Measurements from ENCODE around the gene CSRNP2. TPM values are rescaled to one million over a fixed set of nuclear protein-coding genes. Genes with fewer than 3 reads are reported as not detected.

CSRNP2 gene
- total RNA-seq, 1 donor from 2014 or later, result 36.6 TPM

DNA sequence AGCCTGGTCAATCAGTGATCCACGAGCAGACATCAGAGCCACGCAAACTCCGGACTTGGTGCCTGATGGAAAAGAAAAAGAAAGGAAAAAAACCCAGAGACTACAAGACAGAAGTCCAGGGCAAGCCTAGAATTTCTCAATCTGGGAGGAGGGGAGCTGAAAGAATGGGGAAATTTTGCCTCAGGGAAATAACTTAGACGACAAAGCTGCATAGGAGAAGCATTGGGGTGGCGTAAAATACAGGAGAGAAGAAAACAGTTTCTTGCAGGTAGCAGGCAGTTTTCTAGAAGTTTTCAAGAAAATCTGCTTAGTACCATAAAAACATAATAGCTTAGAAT is 54.6 kb downstream of the CSRNP2 start:
- no peaks in the 10 kb centered on the region for H3K36me3 ChIP-seq (ENCODE audit: control insufficient read depth, insufficient read depth, low read length)
- TF ChIP-seq, protein P1, sequence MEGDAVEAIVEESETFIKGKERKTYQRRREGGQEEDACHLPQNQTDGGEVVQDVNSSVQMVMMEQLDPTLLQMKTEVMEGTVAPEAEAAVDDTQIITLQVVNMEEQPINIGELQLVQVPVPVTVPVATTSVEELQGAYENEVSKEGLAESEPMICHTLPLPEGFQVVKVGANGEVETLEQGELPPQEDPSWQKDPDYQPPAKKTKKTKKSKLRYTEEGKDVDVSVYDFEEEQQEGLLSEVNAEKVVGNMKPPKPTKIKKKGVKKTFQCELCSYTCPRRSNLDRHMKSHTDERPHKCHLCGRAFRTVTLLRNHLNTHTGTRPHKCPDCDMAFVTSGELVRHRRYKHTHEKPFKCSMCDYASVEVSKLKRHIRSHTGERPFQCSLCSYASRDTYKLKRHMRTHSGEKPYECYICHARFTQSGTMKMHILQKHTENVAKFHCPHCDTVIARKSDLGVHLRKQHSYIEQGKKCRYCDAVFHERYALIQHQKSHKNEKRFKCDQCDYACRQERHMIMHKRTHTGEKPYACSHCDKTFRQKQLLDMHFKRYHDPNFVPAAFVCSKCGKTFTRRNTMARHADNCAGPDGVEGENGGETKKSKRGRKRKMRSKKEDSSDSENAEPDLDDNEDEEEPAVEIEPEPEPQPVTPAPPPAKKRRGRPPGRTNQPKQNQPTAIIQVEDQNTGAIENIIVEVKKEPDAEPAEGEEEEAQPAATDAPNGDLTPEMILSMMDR (IDR thresholded peaks at IDR 0.05; ENCODE audit: insufficient read depth, low read length, poor library complexity, severe bottlenecking), result no peak
- H3K27me3 ChIP-seq (ENCODE audit: control insufficient read depth, insufficient read depth, low read length), result no peaks in the 10 kb centered on the region
- H3K4me3 ChIP-seq (ENCODE audit: low read depth, low read length), result no peak overlapping the region
- no peak for DNase-seq (ENCODE audit: low read depth)

DNA sequence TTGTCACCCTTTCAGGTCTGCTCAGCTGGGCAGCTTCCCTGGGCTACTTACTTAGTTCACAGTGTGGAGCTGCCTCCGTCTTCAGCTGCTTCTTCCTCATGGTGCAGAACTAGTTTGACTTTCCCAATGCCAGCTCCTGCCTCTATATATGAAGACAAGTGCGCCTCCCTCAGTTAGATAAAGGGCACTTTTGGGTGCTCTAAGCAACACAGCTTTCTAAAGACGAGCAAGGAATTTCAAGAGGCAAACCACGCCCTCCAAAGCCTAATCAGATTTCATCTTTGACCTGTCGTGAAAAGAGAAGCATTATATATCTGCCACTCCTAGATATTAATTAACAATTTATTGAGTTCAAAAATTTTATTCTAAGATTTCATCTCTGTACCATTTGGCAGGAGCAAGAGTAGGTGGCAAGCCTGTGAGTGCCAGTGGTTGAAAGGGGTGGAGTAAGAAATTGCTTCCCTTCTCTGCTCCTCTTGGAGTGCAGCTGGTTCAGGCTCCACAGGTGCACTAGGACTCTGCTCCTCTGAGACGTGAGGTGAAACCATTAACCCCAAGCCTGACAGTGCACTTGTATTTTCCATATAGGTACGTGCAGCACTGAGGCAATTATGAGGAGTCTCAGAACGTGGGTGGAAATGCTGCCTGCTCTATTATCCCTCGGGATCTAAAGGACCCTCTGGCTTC is 55.1 kb downstream of the CSRNP2 start:
- Histone ChIP-seq H3K27me3 (ENCODE audit: control insufficient read depth, insufficient read depth, low read length) (no peaks in the 10 kb centered on the region), H3K36me3 (ENCODE audit: control insufficient read depth, insufficient read depth, low read length) (no peaks in the 10 kb centered on the region), H3K4me3 (ENCODE audit: low read depth, low read length) (no peak overlapping the region)
- DNase-seq (ENCODE audit: low read depth), result no peak
- TF ChIP-seq, protein P1 (IDR thresholded peaks at IDR 0.05; ENCODE audit: insufficient read depth, low read length, poor library complexity, severe bottlenecking), result peak; percentile 36

DNA sequence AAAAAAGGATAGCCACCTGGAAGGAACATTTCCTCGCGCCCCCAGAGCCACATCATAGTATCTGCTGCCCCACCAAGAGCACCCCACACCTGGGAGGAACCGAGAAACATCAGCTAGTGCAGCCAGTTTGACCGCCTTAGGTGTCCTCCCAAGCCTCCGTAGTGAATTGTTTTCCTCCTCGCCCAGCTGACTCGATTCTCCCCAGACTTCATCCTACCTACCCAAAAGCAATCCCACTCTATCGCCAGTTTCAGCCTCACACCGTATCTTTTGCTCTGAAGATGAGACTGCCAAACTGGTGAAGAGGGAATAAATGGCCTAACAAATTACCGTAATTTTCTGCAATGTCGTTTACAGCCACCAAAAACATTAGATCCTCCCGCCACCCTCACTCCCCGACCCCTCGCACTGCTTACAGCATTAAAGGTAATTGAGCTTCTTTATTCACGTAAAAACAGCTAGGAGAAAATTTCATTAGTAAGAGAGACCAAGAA is 56.0 kb downstream of the CSRNP2 start:
- H3K4me3 ChIP-seq (ENCODE audit: low read depth, low read length), result no peak overlapping the region
- H3K36me3 ChIP-seq (ENCODE audit: control insufficient read depth, insufficient read depth, low read length), result no peaks in the 10 kb centered on the region
- no peaks in the 10 kb centered on the region for H3K27me3 ChIP-seq (ENCODE audit: control insufficient read depth, insufficient read depth, low read length)
- TF ChIP-seq, protein P1 (IDR thresholded peaks at IDR 0.05; ENCODE audit: insufficient read depth, low read length, poor library complexity, severe bottlenecking), result no peak
- DNase-seq (ENCODE audit: low read depth), result no peak

DNA sequence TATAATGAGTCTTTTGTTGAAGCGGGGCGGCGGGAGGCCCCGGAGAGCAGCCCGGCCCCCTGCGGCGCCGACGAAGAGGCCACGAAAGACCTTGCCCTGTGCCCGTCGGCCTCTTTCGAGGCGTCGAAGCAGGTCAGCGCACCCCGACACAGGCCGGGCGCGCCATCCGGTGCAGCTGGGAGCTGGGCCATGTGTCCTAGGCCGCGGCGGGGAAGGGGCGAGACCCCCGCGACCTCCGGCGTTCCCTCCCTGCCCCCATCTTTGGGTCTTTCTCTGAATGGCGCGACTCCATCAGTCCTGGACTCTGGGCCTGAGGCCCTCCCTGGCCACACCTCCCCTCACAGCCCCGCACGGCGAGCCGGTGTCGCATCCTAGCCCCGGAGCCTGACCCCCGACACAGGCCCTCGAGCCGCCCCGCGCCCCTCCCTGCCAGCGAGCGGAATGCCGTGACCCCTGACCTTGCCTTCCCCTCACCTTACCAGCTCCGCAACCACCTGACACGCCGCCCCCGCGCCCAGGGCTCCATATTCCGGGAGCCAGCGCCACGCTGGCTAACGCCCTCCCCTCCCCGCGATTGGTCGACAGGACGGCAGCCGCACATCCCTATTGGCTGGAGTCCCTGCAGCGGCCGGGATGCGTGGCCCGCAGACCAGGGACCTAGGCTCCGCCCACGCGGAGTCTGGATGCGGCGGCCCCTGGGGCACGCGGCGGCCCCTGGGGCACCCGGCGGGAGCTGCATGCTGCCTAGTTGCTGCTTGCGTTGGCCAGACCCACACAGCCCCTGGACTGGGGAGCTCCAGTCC is 57.4 kb downstream of the CSRNP2 start, which contains the start of gene SLC11A2:
TSS of gene SLC11A2 (minus strand) at position 549 of the 803 bp plus-strand sequence. CDS start 15,656 bp downstream, outside the sequence.
- peak; percentile 75 for DNase-seq (ENCODE audit: low read depth)
- Histone ChIP-seq H3K36me3 (ENCODE audit: control insufficient read depth, insufficient read depth, low read length) (no peaks in the 10 kb centered on the region), H3K4me3 (ENCODE audit: low read depth, low read length) (peak within 1 kb of the TSS; percentile 83), H3K27me3 (ENCODE audit: control insufficient read depth, insufficient read depth, low read length) (no peaks in the 10 kb centered on the region)
- TF ChIP-seq, protein P1 (IDR thresholded peaks at IDR 0.05; ENCODE audit: insufficient read depth, low read length, poor library complexity, severe bottlenecking), result no peak

DNA sequence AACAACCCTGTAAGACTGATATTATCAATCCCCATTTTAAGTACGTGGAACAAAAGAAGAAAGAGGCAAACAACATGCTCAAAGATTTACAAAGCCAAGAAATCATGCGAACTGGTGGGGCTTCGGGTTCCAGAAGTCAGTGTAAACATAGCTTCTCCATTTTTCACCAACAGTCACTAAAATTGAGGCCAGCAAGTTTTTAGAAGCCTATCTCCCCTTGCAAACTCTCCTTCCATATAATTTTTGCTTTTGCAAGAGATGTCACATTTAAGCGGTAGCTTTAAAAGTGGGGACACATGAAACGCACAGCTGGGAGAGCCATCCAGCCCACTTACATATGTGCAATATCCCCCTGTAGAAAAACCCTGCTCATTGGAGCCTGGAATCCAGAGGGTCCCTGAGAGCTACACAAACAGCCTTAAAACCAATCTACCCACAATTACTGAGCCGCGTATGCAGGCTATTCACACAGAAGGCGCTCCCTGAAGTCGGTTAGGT is 58.0 kb downstream of the CSRNP2 start:
- DNase-seq (ENCODE audit: low read depth), result no peak
- H3K27me3 ChIP-seq (ENCODE audit: control insufficient read depth, insufficient read depth, low read length), result no peaks in the 10 kb centered on the region
- H3K4me3 ChIP-seq (ENCODE audit: low read depth, low read length), result peak overlapping the region; percentile 83
- TF ChIP-seq, protein P1 (IDR thresholded peaks at IDR 0.05; ENCODE audit: insufficient read depth, low read length, poor library complexity, severe bottlenecking), result no peak
- no peaks in the 10 kb centered on the region for H3K36me3 ChIP-seq (ENCODE audit: control insufficient read depth, insufficient read depth, low read length)
